ENCODE measurements around the gene TNFRSF1A.
A peak's percentile ranks its signal among the peaks of the same experiment; 100 is the strongest.

TNFRSF1A gene

DNA sequence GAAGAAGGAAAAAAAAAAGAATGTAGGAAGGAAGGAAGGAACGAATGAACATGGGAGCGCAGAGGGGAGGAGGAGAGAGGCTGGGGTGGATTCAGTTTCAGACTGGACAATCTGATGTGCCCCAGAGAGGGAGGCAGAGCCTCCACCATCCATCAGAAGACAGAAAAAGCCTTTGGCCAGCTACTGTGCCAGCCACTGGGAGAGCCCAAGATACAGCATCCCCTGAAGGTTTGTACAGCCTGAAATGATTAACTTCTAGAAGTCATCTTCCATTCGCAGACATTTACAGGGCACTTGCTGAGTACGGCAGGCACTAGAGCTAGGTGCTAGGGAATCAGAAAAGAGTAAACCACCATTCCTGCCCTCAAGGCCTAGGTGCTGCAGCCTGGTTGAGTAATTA lies 22.4 kb downstream of the TNFRSF1A start:
- H3K4me3 Mint-ChIP-seq: no peak overlapping the region
- H3K9me3 Mint-ChIP-seq: no peaks in the 10 kb centered on the region
- H3K27ac Mint-ChIP-seq: no peak overlapping the region
- peaks cover 38% of the 10 kb centered on the region for H3K4me1 Mint-ChIP-seq (ENCODE audit: low read depth)
- H3K36me3 Mint-ChIP-seq (ENCODE audit: low read depth): no peaks in the 10 kb centered on the region
- H3K27me3 Mint-ChIP-seq: no peaks in the 10 kb centered on the region
- DNase-seq: no peak

- Mint-ChIP-seq H3K27ac (no peak overlapping the region), H3K4me1 (ENCODE audit: low read depth) (peaks cover 29% of the 10 kb centered on the region), H3K36me3 (ENCODE audit: low read depth) (no peaks in the 10 kb centered on the region), H3K27me3 (no peaks in the 10 kb centered on the region), H3K9me3 (no peaks in the 10 kb centered on the region), H3K4me3 (no peak overlapping the region)
- no peak for DNase-seq
Observed at GRCh38 chr12:6318440-6318879, 23.4 kb downstream of the TNFRSF1A start.

- Mint-ChIP-seq H3K9me3 (no peaks in the 10 kb centered on the region), H3K4me1 (ENCODE audit: low read depth) (peaks cover 25% of the 10 kb centered on the region), H3K4me3 (no peak overlapping the region), H3K27ac (no peak overlapping the region), H3K36me3 (ENCODE audit: low read depth) (no peaks in the 10 kb centered on the region), H3K27me3 (no peaks in the 10 kb centered on the region)
- DNase-seq: no peak
Observed at GRCh38 chr12:6317693-6318439, 24.0 kb downstream of the TNFRSF1A start.

DNA sequence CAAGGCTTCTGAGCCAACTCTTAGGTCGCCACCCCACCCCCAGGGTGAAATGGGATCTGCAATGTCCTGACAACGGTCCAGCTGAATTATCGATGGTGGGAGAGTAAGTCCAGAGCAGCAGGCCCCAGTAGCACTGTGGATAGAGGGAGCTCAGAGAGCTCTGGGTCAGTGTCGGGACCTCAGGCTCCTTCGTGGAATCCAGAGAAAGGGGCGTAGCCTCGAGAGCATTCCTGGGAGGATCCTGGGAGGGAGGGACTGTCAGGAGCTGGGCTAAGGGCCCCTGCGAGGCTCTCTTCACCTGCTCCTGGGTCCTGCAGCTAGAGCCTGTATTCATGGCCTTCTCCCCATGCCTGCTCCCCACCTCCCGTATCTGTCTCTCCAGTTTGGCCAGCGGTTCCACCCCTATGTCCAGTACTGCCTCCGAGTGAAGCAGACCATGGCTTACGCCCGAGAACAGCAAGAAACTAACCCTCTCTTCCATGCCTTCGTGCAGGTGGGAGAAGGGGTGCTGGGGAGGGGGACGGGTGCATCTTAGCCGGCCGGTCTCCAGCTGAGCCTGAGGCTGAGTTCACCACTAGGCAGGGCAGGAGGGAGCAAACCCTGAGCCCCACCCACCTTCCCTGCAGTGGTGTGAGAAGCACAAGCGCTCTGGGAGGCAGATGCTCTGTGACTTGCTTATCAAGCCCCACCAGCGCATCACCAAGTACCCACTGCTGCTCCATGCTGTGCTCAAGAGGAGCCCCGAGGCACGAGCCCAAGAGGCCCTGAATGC lies 24.8 kb downstream of the TNFRSF1A start:
- no peak overlapping the region for H3K27ac Mint-ChIP-seq
- H3K4me1 Mint-ChIP-seq (ENCODE audit: low read depth): peaks cover 24% of the 10 kb centered on the region
- peaks cover 1% of the 10 kb centered on the region for H3K27me3 Mint-ChIP-seq
- H3K36me3 Mint-ChIP-seq (ENCODE audit: low read depth): no peaks in the 10 kb centered on the region
- no peaks in the 10 kb centered on the region for H3K9me3 Mint-ChIP-seq
- no peak overlapping the region for H3K4me3 Mint-ChIP-seq
- DNase-seq: no peak

DNA sequence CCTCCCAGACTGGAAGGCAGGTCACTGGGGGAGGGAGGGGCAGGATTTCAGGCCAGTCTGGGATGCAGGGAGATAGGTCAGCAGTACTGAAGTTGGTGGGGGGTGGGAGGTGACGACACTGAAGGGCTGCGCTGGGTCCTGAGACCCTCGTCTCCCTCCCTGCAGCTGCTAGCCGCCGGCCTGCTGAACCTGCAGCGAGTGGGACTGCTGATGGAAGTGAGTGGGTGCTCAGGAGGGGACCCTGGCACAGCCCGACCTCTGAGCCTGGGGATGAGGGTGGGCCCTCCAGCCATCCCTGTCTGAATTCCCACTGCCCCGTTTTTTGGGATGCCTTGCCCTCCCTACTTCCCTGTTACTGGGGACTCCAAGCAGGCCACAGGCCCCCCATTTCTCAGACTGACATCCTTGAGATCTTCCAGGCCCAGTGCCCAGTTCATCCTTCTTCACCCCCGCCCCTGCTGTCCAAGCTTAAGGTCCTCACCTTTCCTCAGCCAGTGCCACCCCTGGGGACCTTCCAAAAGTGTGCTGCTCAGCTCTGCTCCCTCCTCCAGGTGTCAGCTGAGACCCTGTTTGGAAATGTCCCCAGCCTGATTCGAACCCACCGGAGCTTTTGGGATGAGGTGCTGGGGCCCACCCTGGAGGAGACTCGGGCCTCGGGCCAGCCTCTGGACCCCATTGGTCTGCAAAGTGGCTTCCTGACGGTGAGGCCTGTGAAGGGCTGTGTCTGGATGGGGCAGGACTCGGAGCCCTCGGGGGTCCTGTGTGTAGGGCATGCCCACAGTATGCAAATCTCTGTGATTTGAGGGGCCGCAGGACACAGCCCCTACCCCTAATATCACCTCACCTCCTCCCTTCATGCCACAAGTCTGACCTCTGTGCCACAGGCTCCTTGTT lies 25.9 kb downstream of the TNFRSF1A start:
- Mint-ChIP-seq H3K9me3 (no peaks in the 10 kb centered on the region), H3K27ac (no peak overlapping the region), H3K27me3 (peaks cover 8% of the 10 kb centered on the region), H3K36me3 (ENCODE audit: low read depth) (no peaks in the 10 kb centered on the region), H3K4me1 (ENCODE audit: low read depth) (peaks cover 20% of the 10 kb centered on the region), H3K4me3 (no peak overlapping the region)
- peak; percentile 21 for DNase-seq

- Mint-ChIP-seq H3K4me3 (no peak overlapping the region), H3K36me3 (ENCODE audit: low read depth) (no peaks in the 10 kb centered on the region), H3K4me1 (ENCODE audit: low read depth) (peaks cover 20% of the 10 kb centered on the region), H3K27ac (no peak overlapping the region), H3K9me3 (no peaks in the 10 kb centered on the region), H3K27me3 (peaks cover 9% of the 10 kb centered on the region)
- DNase-seq: no peak
Observed at GRCh38 chr12:6315184-6315583, 26.7 kb downstream of the TNFRSF1A start.

GRCh38 chr12:6314776-6315175 lies 27.1 kb downstream of the TNFRSF1A start:
- H3K27ac Mint-ChIP-seq: no peak overlapping the region
- peaks cover 12% of the 10 kb centered on the region for H3K27me3 Mint-ChIP-seq
- peak; percentile 22 for DNase-seq
- no peaks in the 10 kb centered on the region for H3K36me3 Mint-ChIP-seq (ENCODE audit: low read depth)
- H3K9me3 Mint-ChIP-seq: no peaks in the 10 kb centered on the region
- peaks cover 20% of the 10 kb centered on the region for H3K4me1 Mint-ChIP-seq (ENCODE audit: low read depth)
- H3K4me3 Mint-ChIP-seq: no peak overlapping the region

DNA sequence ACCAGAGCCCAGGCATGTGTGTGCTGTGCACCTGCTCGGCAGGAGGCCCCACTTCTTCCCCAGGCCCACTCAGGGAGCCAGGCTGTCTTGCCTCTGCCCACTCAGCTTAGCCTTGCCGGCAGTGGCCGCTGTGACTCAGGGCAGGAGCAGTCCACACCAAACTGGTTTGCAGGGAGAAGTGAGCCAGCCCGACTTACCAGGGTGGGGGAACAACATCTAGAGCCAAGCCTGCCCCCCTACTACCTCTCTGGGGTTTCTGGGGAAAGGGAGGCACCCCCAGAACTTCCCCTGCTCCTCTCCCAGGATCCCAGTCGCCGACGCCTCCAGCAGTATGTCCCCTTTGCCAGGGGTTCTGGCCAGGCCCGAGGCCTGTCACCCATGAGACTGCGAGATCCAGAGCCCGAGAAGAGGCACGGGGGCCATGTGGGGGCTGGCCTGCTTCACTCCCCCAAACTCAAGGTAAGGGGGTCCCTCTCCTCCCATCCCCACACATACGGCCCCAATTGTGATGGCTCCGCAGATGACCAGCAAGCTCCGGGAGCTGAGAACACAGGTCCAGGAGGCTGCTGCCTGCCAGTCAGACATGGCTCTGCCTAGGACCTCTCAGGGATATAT lies 28.4 kb downstream of the TNFRSF1A start:
- H3K27me3 Mint-ChIP-seq: peaks cover 20% of the 10 kb centered on the region
- H3K9me3 Mint-ChIP-seq: no peaks in the 10 kb centered on the region
- peak; percentile 3 for DNase-seq
- no peak overlapping the region for H3K4me3 Mint-ChIP-seq
- peaks cover 16% of the 10 kb centered on the region for H3K4me1 Mint-ChIP-seq (ENCODE audit: low read depth)
- no peaks in the 10 kb centered on the region for H3K36me3 Mint-ChIP-seq (ENCODE audit: low read depth)
- H3K27ac Mint-ChIP-seq: no peak overlapping the region

- DNase-seq: no peak
- H3K4me1 Mint-ChIP-seq (ENCODE audit: low read depth): peaks cover 9% of the 10 kb centered on the region
- H3K27ac Mint-ChIP-seq: no peak overlapping the region
- no peaks in the 10 kb centered on the region for H3K36me3 Mint-ChIP-seq (ENCODE audit: low read depth)
- H3K9me3 Mint-ChIP-seq: no peaks in the 10 kb centered on the region
- H3K27me3 Mint-ChIP-seq: peaks cover 20% of the 10 kb centered on the region
- no peak overlapping the region for H3K4me3 Mint-ChIP-seq
Observed at GRCh38 chr12:6312529-6313325, 29.1 kb downstream of the TNFRSF1A start.

DNA sequence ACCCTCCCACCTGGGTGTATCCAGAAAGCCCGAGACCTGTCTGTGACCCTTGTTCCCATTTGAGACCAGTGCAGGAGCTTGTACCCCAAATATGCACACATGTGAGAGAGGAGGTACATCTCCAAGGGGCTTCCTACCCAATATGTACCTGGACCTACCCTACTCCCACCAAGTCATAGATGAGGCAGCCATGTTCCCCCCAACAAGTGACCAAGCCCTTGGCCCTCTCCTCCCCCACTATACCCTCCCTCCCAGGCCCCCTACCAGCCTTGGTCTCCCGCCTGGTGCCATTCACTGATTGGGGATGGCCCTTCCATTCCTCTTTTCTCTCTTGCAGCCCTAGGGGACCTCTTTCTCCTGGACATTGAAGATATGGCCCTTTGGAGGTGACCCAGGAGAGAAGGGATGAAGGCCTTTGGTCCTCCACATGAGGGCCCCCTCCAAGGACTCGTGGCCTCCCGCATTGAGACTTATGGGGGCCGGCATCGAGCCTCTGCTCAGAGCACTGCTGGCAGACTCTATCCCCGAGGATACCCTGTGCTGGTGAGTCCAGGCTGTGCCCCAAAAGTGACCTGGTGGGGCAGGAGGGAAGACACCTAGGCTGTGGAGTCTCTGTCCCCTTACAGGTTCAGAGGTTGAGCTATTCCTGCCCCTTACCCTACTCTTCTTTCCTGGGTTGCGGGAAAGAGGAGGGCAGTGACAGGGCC lies 29.9 kb downstream of the TNFRSF1A start:
- no peak overlapping the region for H3K4me3 Mint-ChIP-seq
- no peak overlapping the region for H3K27ac Mint-ChIP-seq
- H3K36me3 Mint-ChIP-seq (ENCODE audit: low read depth): no peaks in the 10 kb centered on the region
- H3K9me3 Mint-ChIP-seq: no peaks in the 10 kb centered on the region
- no peak for DNase-seq
- H3K4me1 Mint-ChIP-seq (ENCODE audit: low read depth): peaks cover 6% of the 10 kb centered on the region
- H3K27me3 Mint-ChIP-seq: peaks cover 20% of the 10 kb centered on the region

- DNase-seq: no peak
- H3K27me3 Mint-ChIP-seq: peaks cover 20% of the 10 kb centered on the region
- H3K36me3 Mint-ChIP-seq (ENCODE audit: low read depth): no peaks in the 10 kb centered on the region
- no peak overlapping the region for H3K27ac Mint-ChIP-seq
- no peaks in the 10 kb centered on the region for H3K9me3 Mint-ChIP-seq
- peak overlapping the region; percentile 10 for H3K4me3 Mint-ChIP-seq
- peaks cover 6% of the 10 kb centered on the region for H3K4me1 Mint-ChIP-seq (ENCODE audit: low read depth)
Observed at GRCh38 chr12:6310771-6311610, 30.9 kb downstream of the TNFRSF1A start.

- no peak for DNase-seq
- Mint-ChIP-seq H3K36me3 (ENCODE audit: low read depth) (no peaks in the 10 kb centered on the region), H3K27ac (no peak overlapping the region), H3K4me1 (ENCODE audit: low read depth) (peaks cover under 1% of the 10 kb centered on the region), H3K9me3 (no peaks in the 10 kb centered on the region), H3K27me3 (peaks cover 20% of the 10 kb centered on the region), H3K4me3 (no peak overlapping the region)
Observed at GRCh38 chr12:6307529-6307928, 34.3 kb downstream of the TNFRSF1A start.
